Measurements from ENCODE around the gene ORC5.

- TF ChIP-seq CTCF (IDR thresholded peaks at IDR 0.05) (no peak), POLR2A (IDR thresholded peaks at IDR 0.05) (no peak), POLR2AphosphoS5 (IDR thresholded peaks at IDR 0.05) (no peak), EP300 (IDR thresholded peaks at IDR 0.05) (no peak)
Measured at GRCh38 chr7:104179178-104179577, 28.6 kb downstream of the ORC5 start.

All from suprapubic skin (tissue), 4 donors.